ENCODE data around the gene CPAMD8.

CPAMD8 gene

GRCh38 chr19:17074634-17075034 is 48.0 kb upstream of the CPAMD8 start:
- WGBS, result 5% methylated on average over 11 of the region's 11 CpGs
- Histone ChIP-seq H2BK5ac (ENCODE audit: low read depth, low read length, poor library complexity, severe bottlenecking) (no peak overlapping the region), H3K9ac (ENCODE audit: low read length) (peak overlapping the region; percentile 97), H3K18ac (ENCODE audit: low read depth in 1 of 2, low read length in 2 of 2) (peak overlapping the region in 1 of 2 experiments; percentile 88), H2BK12ac (ENCODE audit: low read length in 2 of 2) (no peak overlapping the region), H4K8ac (ENCODE audit: low read length) (peak overlapping the region; percentile 92), H3K27me3 (ENCODE audit: control insufficient read depth in 1 of 2, insufficient read depth in 1 of 2, low read length in 2 of 2) (no peaks in the 10 kb centered on the region), H2AK5ac (ENCODE audit: low read length, severe bottlenecking) (no peak overlapping the region), H3K27ac (ENCODE audit: low read length, poor library complexity, severe bottlenecking) (peak overlapping the region; percentile 8), H3K36me3 (ENCODE audit: control insufficient read depth in 1 of 2, insufficient read depth in 2 of 2, low read depth in 1 of 2, low read length in 2 of 2) (peaks cover 12 to 13% of the 10 kb centered on the region in 2 experiments), H4K91ac (ENCODE audit: low read length) (no peak overlapping the region), H2AFZ (ENCODE audit: low read depth, low read length) (peak overlapping the region; percentile 62), H3K23ac (ENCODE audit: low read length in 2 of 2) (no peak overlapping the region), H3K9me3 (ENCODE audit: control insufficient read depth, low read length) (no peaks in the 10 kb centered on the region), H2BK120ac (ENCODE audit: low read depth, low read length) (peak overlapping the region; percentile 11), H2BK15ac (ENCODE audit: low read depth, poor library complexity, severe bottlenecking) (no peak overlapping the region), H3K4ac (ENCODE audit: low read depth in 1 of 2, low read length in 2 of 2) (peak overlapping the region in 1 of 2 experiments; percentile 6), H3K14ac (ENCODE audit: low read length in 2 of 2) (peak overlapping the region in 1 of 2 experiments; percentile 45), H3K4me3 (ENCODE audit: insufficient read depth in 1 of 2, low read depth in 1 of 2, low read length in 2 of 2) (peak overlapping the region; percentile 84 to 98), H3K4me1 (ENCODE audit: control insufficient read depth, insufficient read depth, low read depth, low read length) (peaks cover 25% of the 10 kb centered on the region), H3K4me2 (ENCODE audit: low read length, poor library complexity, severe bottlenecking) (peak overlapping the region; percentile 32), H3K79me1 (replicated peaks; ENCODE audit: low read length, poor library complexity, severe bottlenecking) (peaks cover 28% of the 10 kb centered on the region)
- no peak for DNase-seq

GRCh38 chr19:17073869-17074633 is 47.4 kb upstream of the CPAMD8 start:
- Histone ChIP-seq H3K36me3 (ENCODE audit: control insufficient read depth in 1 of 2, insufficient read depth in 2 of 2, low read depth in 1 of 2, low read length in 2 of 2) (peaks cover 13 to 16% of the 10 kb centered on the region in 2 experiments), H3K9ac (ENCODE audit: low read length) (peak overlapping the region; percentile 97), H3K79me1 (replicated peaks; ENCODE audit: low read length, poor library complexity, severe bottlenecking) (peaks cover 34% of the 10 kb centered on the region), H2BK5ac (ENCODE audit: low read depth, low read length, poor library complexity, severe bottlenecking) (no peak overlapping the region), H3K23ac (ENCODE audit: low read length in 2 of 2) (peak overlapping the region in 1 of 2 experiments; percentile 87), H2BK15ac (ENCODE audit: low read depth, poor library complexity, severe bottlenecking) (no peak overlapping the region), H2BK12ac (ENCODE audit: low read length in 2 of 2) (peak overlapping the region in 1 of 2 experiments; percentile 54), H2AFZ (ENCODE audit: low read depth, low read length) (peak overlapping the region; percentile 1), H3K4me1 (ENCODE audit: control insufficient read depth, insufficient read depth, low read depth, low read length) (peaks cover 20% of the 10 kb centered on the region), H2AK5ac (ENCODE audit: low read length, severe bottlenecking) (no peak overlapping the region), H4K8ac (ENCODE audit: low read length) (peak overlapping the region; percentile 92), H2BK120ac (ENCODE audit: low read depth, low read length) (no peak overlapping the region), H3K27me3 (ENCODE audit: control insufficient read depth in 1 of 2, insufficient read depth in 1 of 2, low read length in 2 of 2) (no peaks in the 10 kb centered on the region), H3K4ac (ENCODE audit: low read depth in 1 of 2, low read length in 2 of 2) (peak overlapping the region; percentile 48 to 49), H3K4me2 (ENCODE audit: low read length, poor library complexity, severe bottlenecking) (peak overlapping the region; percentile 32), H3K14ac (ENCODE audit: low read length in 2 of 2) (no peak overlapping the region), H3K9me3 (ENCODE audit: control insufficient read depth, low read length) (no peaks in the 10 kb centered on the region), H3K18ac (ENCODE audit: low read depth in 1 of 2, low read length in 2 of 2) (no peak overlapping the region), H3K4me3 (ENCODE audit: insufficient read depth in 1 of 2, low read depth in 1 of 2, low read length in 2 of 2) (peak overlapping the region in 1 of 2 experiments; percentile 98), H3K27ac (ENCODE audit: low read length, poor library complexity, severe bottlenecking) (no peak overlapping the region), H4K91ac (ENCODE audit: low read length) (no peak overlapping the region)
- 52% methylated on average over 16 of the region's 18 CpGs for WGBS
- peak; percentile 71 for DNase-seq

GRCh38 chr19:17070912-17071311 is 44.3 kb upstream of the CPAMD8 start:
- Histone ChIP-seq H3K4me2 (ENCODE audit: low read length, poor library complexity, severe bottlenecking) (no peak overlapping the region), H2BK15ac (ENCODE audit: low read depth, poor library complexity, severe bottlenecking) (no peak overlapping the region), H2BK120ac (ENCODE audit: low read depth, low read length) (no peak overlapping the region), H3K4ac (ENCODE audit: low read depth in 1 of 2, low read length in 2 of 2) (no peak overlapping the region), H2AK5ac (ENCODE audit: low read length, severe bottlenecking) (no peak overlapping the region), H3K27ac (ENCODE audit: low read length, poor library complexity, severe bottlenecking) (no peak overlapping the region), H3K4me1 (ENCODE audit: control insufficient read depth, insufficient read depth, low read depth, low read length) (peaks cover 9% of the 10 kb centered on the region), H3K18ac (ENCODE audit: low read depth in 1 of 2, low read length in 2 of 2) (no peak overlapping the region), H2BK12ac (ENCODE audit: low read length in 2 of 2) (no peak overlapping the region), H3K9me3 (ENCODE audit: control insufficient read depth, low read length) (no peaks in the 10 kb centered on the region), H3K4me3 (ENCODE audit: insufficient read depth in 1 of 2, low read depth in 1 of 2, low read length in 2 of 2) (no peak overlapping the region), H3K36me3 (ENCODE audit: control insufficient read depth in 1 of 2, insufficient read depth in 2 of 2, low read depth in 1 of 2, low read length in 2 of 2) (peaks cover 16 to 27% of the 10 kb centered on the region in 2 experiments), H2BK5ac (ENCODE audit: low read depth, low read length, poor library complexity, severe bottlenecking) (no peak overlapping the region), H3K23ac (ENCODE audit: low read length in 2 of 2) (no peak overlapping the region), H4K8ac (ENCODE audit: low read length) (no peak overlapping the region), H4K91ac (ENCODE audit: low read length) (no peak overlapping the region), H3K27me3 (ENCODE audit: control insufficient read depth in 1 of 2, insufficient read depth in 1 of 2, low read length in 2 of 2) (no peaks in the 10 kb centered on the region), H3K9ac (ENCODE audit: low read length) (no peak overlapping the region), H3K14ac (ENCODE audit: low read length in 2 of 2) (no peak overlapping the region), H3K79me1 (replicated peaks; ENCODE audit: low read length, poor library complexity, severe bottlenecking) (peaks cover 37% of the 10 kb centered on the region), H2AFZ (ENCODE audit: low read depth, low read length) (no peak overlapping the region)
- no peak for DNase-seq
- 94% methylated on average over 7 of the region's 7 CpGs for WGBS

GRCh38 chr19:17070421-17070820 is 43.8 kb upstream of the CPAMD8 start:
- 92% methylated on average over 12 of the region's 12 CpGs for WGBS
- Histone ChIP-seq H2BK12ac (ENCODE audit: low read length in 2 of 2) (no peak overlapping the region), H2AK5ac (ENCODE audit: low read length, severe bottlenecking) (no peak overlapping the region), H3K23ac (ENCODE audit: low read length in 2 of 2) (no peak overlapping the region), H4K91ac (ENCODE audit: low read length) (no peak overlapping the region), H3K9me3 (ENCODE audit: control insufficient read depth, low read length) (no peaks in the 10 kb centered on the region), H3K9ac (ENCODE audit: low read length) (no peak overlapping the region), H2BK5ac (ENCODE audit: low read depth, low read length, poor library complexity, severe bottlenecking) (no peak overlapping the region), H3K27ac (ENCODE audit: low read length, poor library complexity, severe bottlenecking) (no peak overlapping the region), H2BK15ac (ENCODE audit: low read depth, poor library complexity, severe bottlenecking) (no peak overlapping the region), H4K8ac (ENCODE audit: low read length) (no peak overlapping the region), H3K36me3 (ENCODE audit: control insufficient read depth in 1 of 2, insufficient read depth in 2 of 2, low read depth in 1 of 2, low read length in 2 of 2) (peaks cover 16 to 27% of the 10 kb centered on the region in 2 experiments), H3K4ac (ENCODE audit: low read depth in 1 of 2, low read length in 2 of 2) (no peak overlapping the region), H3K4me1 (ENCODE audit: control insufficient read depth, insufficient read depth, low read depth, low read length) (peaks cover 9% of the 10 kb centered on the region), H3K27me3 (ENCODE audit: control insufficient read depth in 1 of 2, insufficient read depth in 1 of 2, low read length in 2 of 2) (no peaks in the 10 kb centered on the region), H2BK120ac (ENCODE audit: low read depth, low read length) (no peak overlapping the region), H3K4me2 (ENCODE audit: low read length, poor library complexity, severe bottlenecking) (no peak overlapping the region), H3K79me1 (replicated peaks; ENCODE audit: low read length, poor library complexity, severe bottlenecking) (peaks cover 39% of the 10 kb centered on the region), H3K18ac (ENCODE audit: low read depth in 1 of 2, low read length in 2 of 2) (no peak overlapping the region), H3K14ac (ENCODE audit: low read length in 2 of 2) (no peak overlapping the region), H2AFZ (ENCODE audit: low read depth, low read length) (no peak overlapping the region), H3K4me3 (ENCODE audit: insufficient read depth in 1 of 2, low read depth in 1 of 2, low read length in 2 of 2) (no peak overlapping the region)
- no peak for DNase-seq

Data from mesenchymal stem cell (in vitro differentiated cells and primary cell).